ENCODE data around the gene CD200R1. TPM values are rescaled to one million over a fixed set of nuclear protein-coding genes. Genes with fewer than 3 reads are reported as not detected.

The CD200R1 gene
- total RNA-seq, 2 donors from 2014 or later: 0.23 to 2.2 TPM

DNA sequence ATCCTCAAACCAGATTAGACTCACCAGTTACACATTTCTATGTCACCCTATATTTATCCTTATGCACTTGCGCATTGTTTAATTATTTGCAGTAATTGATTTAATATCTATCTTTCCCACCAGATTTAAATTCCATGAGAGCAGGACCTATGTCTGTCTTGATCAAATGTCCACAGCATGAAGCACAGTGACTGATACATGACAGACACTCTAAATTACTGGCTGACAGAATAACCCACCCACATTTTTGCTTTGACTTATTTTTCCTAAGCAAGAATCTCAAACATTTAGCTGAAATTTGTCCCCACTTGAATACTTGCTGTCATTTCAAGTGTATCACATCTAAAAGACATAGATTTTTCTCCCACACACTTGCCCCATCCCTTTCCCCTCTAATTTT is 7.5 kb downstream of the CD200R1 start:
- Histone ChIP-seq H3K4me3 (no peak overlapping the region), H3K4me1 (replicated peaks) (no peaks in the 10 kb centered on the region), H3K27me3 (replicated peaks; ENCODE audit: insufficient read depth) (no peaks in the 10 kb centered on the region), H3K9me3 (no peaks in the 10 kb centered on the region), H3K27ac (no peak overlapping the region), H3K36me3 (no peaks in the 10 kb centered on the region)
- intact Hi-C loops (cut with DNase I): no loop called here
- DNase-seq (ENCODE audit: low spot score): no peak
- TF ChIP-seq CTCF (IDR thresholded peaks at IDR 0.05) (no peak), POLR2A (IDR thresholded peaks at IDR 0.05) (no peak), POLR2AphosphoS5 (IDR thresholded peaks at IDR 0.05) (no peak)
- 96% methylated on average over 1 of the region's 1 CpG for WGBS

DNA sequence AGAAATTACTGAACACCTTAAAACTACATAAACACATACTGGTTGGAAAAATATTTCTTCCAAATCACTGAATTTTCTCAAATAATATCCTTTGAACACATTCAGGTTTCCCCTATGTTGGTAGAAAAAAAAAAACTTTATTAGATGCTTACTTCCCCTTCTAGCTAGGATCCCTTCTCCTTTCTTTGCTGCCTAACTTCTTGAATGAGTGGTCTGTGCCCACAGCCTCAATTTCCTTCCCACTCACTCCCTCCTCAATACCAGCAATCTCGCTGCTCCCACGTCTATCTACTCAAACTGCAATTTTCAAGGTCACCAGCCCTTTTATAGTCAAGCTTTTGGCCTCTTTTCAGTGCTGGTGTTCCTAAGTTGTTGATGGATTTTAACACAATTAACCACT is 8.3 kb downstream of the CD200R1 start:
- Histone ChIP-seq H3K36me3 (no peaks in the 10 kb centered on the region), H3K27me3 (replicated peaks; ENCODE audit: insufficient read depth) (no peaks in the 10 kb centered on the region), H3K9me3 (no peaks in the 10 kb centered on the region), H3K27ac (no peak overlapping the region), H3K4me1 (replicated peaks) (no peaks in the 10 kb centered on the region), H3K4me3 (no peak overlapping the region)
- DNase-seq (ENCODE audit: low spot score): no peak
- intact Hi-C loops (cut with DNase I): no loop called here
- TF ChIP-seq CTCF (IDR thresholded peaks at IDR 0.05) (no peak), POLR2A (IDR thresholded peaks at IDR 0.05) (no peak), POLR2AphosphoS5 (IDR thresholded peaks at IDR 0.05) (no peak)
- 48% methylated on average over 2 of the region's 2 CpGs for WGBS

DNA sequence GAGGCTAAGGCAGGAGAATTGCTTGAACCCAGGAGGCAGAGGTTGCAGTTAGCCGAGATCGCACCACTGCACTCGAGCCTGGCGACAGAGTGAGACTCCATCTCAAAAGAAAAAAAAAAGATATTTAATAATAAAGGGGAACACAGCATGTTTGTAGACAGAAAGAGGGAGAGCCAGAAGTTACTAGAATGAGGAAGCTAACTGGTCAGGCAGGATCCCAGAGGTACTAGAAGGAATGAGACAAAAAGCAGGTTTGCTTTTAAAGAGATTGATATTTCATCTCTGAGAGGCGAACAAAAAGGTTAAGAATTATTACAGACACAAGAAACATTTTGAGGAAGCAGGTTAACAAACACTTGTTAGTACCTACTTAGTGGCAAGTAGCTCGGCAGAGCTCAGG is 9.2 kb downstream of the CD200R1 start:
- no peaks in the 10 kb centered on the region for H3K36me3 ChIP-seq
- H3K4me3 ChIP-seq: no peak overlapping the region
- TF ChIP-seq POLR2A (IDR thresholded peaks at IDR 0.05) (no peak), CTCF (IDR thresholded peaks at IDR 0.05) (no peak), POLR2AphosphoS5 (IDR thresholded peaks at IDR 0.05) (no peak)
- no peaks in the 10 kb centered on the region for H3K4me1 ChIP-seq (replicated peaks)
- intact Hi-C loops (cut with DNase I): no loop called here
- WGBS: 83% methylated on average over 6 of the region's 6 CpGs
- no peaks in the 10 kb centered on the region for H3K9me3 ChIP-seq
- no peaks in the 10 kb centered on the region for H3K27me3 ChIP-seq (replicated peaks; ENCODE audit: insufficient read depth)
- H3K27ac ChIP-seq: no peak overlapping the region
- DNase-seq (ENCODE audit: low spot score): no peak

GRCh38 chr3:112963683-112964082 is 11.2 kb downstream of the CD200R1 start:
- intact Hi-C loops (cut with DNase I): no loop called here
- Histone ChIP-seq H3K4me1 (replicated peaks) (no peaks in the 10 kb centered on the region), H3K36me3 (no peaks in the 10 kb centered on the region), H3K9me3 (no peaks in the 10 kb centered on the region), H3K27ac (no peak overlapping the region), H3K27me3 (replicated peaks; ENCODE audit: insufficient read depth) (no peaks in the 10 kb centered on the region), H3K4me3 (no peak overlapping the region)
- TF ChIP-seq CTCF (IDR thresholded peaks at IDR 0.05) (no peak), POLR2AphosphoS5 (IDR thresholded peaks at IDR 0.05) (no peak), POLR2A (IDR thresholded peaks at IDR 0.05) (no peak)
- DNase-seq (ENCODE audit: low spot score): no peak

- H3K9me3 ChIP-seq: no peaks in the 10 kb centered on the region
- H3K36me3 ChIP-seq: no peaks in the 10 kb centered on the region
- intact Hi-C loops (cut with DNase I): no loop called here
- WGBS: 63% methylated on average over 6 of the region's 6 CpGs
- TF ChIP-seq CTCF (IDR thresholded peaks at IDR 0.05) (no peak), POLR2A (IDR thresholded peaks at IDR 0.05) (no peak), POLR2AphosphoS5 (IDR thresholded peaks at IDR 0.05) (no peak)
- no peaks in the 10 kb centered on the region for H3K4me1 ChIP-seq (replicated peaks)
- no peak overlapping the region for H3K27ac ChIP-seq
- DNase-seq (ENCODE audit: low spot score): no peak
- H3K4me3 ChIP-seq: no peak overlapping the region
- no peaks in the 10 kb centered on the region for H3K27me3 ChIP-seq (replicated peaks; ENCODE audit: insufficient read depth)
Measured at GRCh38 chr3:112958811-112959560, 15.9 kb downstream of the CD200R1 start.

Data from prostate gland (tissue), 2 donors.